ENCODE data around the gene PLEKHN1.

Gene PLEKHN1

GRCh38 chr1:956636-957035 is 9.6 kb upstream of the PLEKHN1 start:
- Histone ChIP-seq H3K4me3 (ENCODE audit: low read depth, low read length) (no peak overlapping the region), H3K27me3 (replicated peaks) (no peaks in the 10 kb centered on the region), H3K36me3 (replicated peaks) (peaks cover 51% of the 10 kb centered on the region), H3K27ac (no peak overlapping the region)
- in situ Hi-C loops (cut with HindIII; ENCODE audit: low pct_ligation_motif_present, low sequenced_read_pairs), result no loop called here
- no peak for TF ChIP-seq CTCF (IDR thresholded peaks at IDR 0.05; ENCODE audit: low read depth, low read length, missing control alignments)
- DNase-seq, result no peak

- TF ChIP-seq CTCF (IDR thresholded peaks at IDR 0.05; ENCODE audit: low read depth, low read length, missing control alignments), result no peak
- Histone ChIP-seq H3K4me3 (ENCODE audit: low read depth, low read length) (peak within 1 kb of the TSS; percentile 97), H3K36me3 (replicated peaks) (peaks cover 41% of the 10 kb centered on the region), H3K27ac (peak within 1 kb of the TSS; percentile 65), H3K27me3 (replicated peaks) (no peaks in the 10 kb centered on the region)
- in situ Hi-C loops (cut with HindIII; ENCODE audit: low pct_ligation_motif_present, low sequenced_read_pairs), result no loop called here
- peak; percentile 81 for DNase-seq
Measured at GRCh38 chr1:958823-959730, 7.2 kb upstream of the PLEKHN1 start, which contains the start of gene NOC2L. Gene NOC2L (minus strand): TSS chr1:959256. CDS start chr1:959240, 16 bp downstream.

GRCh38 chr1:959731-960362 is 6.4 kb upstream of the PLEKHN1 start:
- in situ Hi-C loops (cut with HindIII; ENCODE audit: low pct_ligation_motif_present, low sequenced_read_pairs), result no loop called here
- TF ChIP-seq CTCF (IDR thresholded peaks at IDR 0.05; ENCODE audit: low read depth, low read length, missing control alignments), result no peak
- no peak for DNase-seq
- peak overlapping the region; percentile 56 for H3K4me3 ChIP-seq (ENCODE audit: low read depth, low read length)
- no peaks in the 10 kb centered on the region for H3K27me3 ChIP-seq (replicated peaks)
- H3K36me3 ChIP-seq (replicated peaks), result peaks cover 35% of the 10 kb centered on the region
- no peak overlapping the region for H3K27ac ChIP-seq

- no peak within 1 kb of the TSS for H3K27ac ChIP-seq
- in situ Hi-C loops (cut with HindIII; ENCODE audit: low pct_ligation_motif_present, low sequenced_read_pairs), result no loop called here
Measured at GRCh38 chr1:960363-961131, 5.7 kb upstream of the PLEKHN1 start, which contains the start of gene KLHL17. Gene KLHL17 (plus strand): TSS chr1:960584. CDS start chr1:960694, 110 bp downstream.

More at GRCh38 chr1:960363-961131, 5.7 kb upstream of the PLEKHN1 start, which contains the start of gene KLHL17:
- TF ChIP-seq CTCF (IDR thresholded peaks at IDR 0.05; ENCODE audit: low read depth, low read length, missing control alignments), result no peak
- Histone ChIP-seq H3K27me3 (replicated peaks) (no peaks in the 10 kb centered on the region), H3K4me3 (ENCODE audit: low read depth, low read length) (peak within 1 kb of the TSS; percentile 56), H3K36me3 (replicated peaks) (peaks cover 28% of the 10 kb centered on the region)
- peak; percentile 62 for DNase-seq
